ENCODE results near the gene DNAJC6.
"Not testable (repeated sequence)": the region's sequence is repeated elsewhere in the genome, so short reads cannot be mapped to it uniquely, and the experiment has no call there.

Gene DNAJC6

GRCh38 chr1:65444128-65444640, 134.8 kb downstream of the DNAJC6 start:
- H3K27ac ChIP-seq (ENCODE audit: low read length), result no peak overlapping the region
- no peaks in the 10 kb centered on the region for H3K27me3 ChIP-seq (ENCODE audit: control insufficient read depth in 1 of 2, insufficient read depth in 2 of 2, low read length in 2 of 2)
- no peaks in the 10 kb centered on the region for H3K4me1 ChIP-seq (ENCODE audit: control insufficient read depth, insufficient read depth, low read length)
- H3K9ac ChIP-seq (ENCODE audit: low read length in 2 of 2), result no peak overlapping the region
- no peak overlapping the region for H3K4me3 ChIP-seq (ENCODE audit: low read length in 2 of 2)
- no peaks in the 10 kb centered on the region for H3K36me3 ChIP-seq (ENCODE audit: control insufficient read depth in 2 of 2, insufficient read depth in 2 of 2, low read length in 2 of 2)
- H3K9me3 ChIP-seq (ENCODE audit: control insufficient read depth in 2 of 2, low read length in 2 of 2), result no peaks in the 10 kb centered on the region

GRCh38 chr1:65445837-65446236, 136.5 kb downstream of the DNAJC6 start:
- Histone ChIP-seq H3K27me3 (ENCODE audit: control insufficient read depth in 1 of 2, insufficient read depth in 2 of 2, low read length in 2 of 2) (no peaks in the 10 kb centered on the region), H3K27ac (ENCODE audit: low read length) (no peak overlapping the region), H3K4me3 (ENCODE audit: low read length in 2 of 2) (no peak overlapping the region), H3K9me3 (ENCODE audit: control insufficient read depth in 2 of 2, low read length in 2 of 2) (no peaks in the 10 kb centered on the region), H3K9ac (ENCODE audit: low read length in 2 of 2) (no peak overlapping the region), H3K4me1 (ENCODE audit: control insufficient read depth, insufficient read depth, low read length) (no peaks in the 10 kb centered on the region), H3K36me3 (ENCODE audit: control insufficient read depth in 2 of 2, insufficient read depth in 2 of 2, low read length in 2 of 2) (no peaks in the 10 kb centered on the region)

- no peak overlapping the region for H3K4me3 ChIP-seq (ENCODE audit: low read length in 2 of 2)
- H3K36me3 ChIP-seq (ENCODE audit: control insufficient read depth in 2 of 2, insufficient read depth in 2 of 2, low read length in 2 of 2), result no peaks in the 10 kb centered on the region
- no peaks in the 10 kb centered on the region for H3K4me1 ChIP-seq (ENCODE audit: control insufficient read depth, insufficient read depth, low read length)
- H3K27ac ChIP-seq (ENCODE audit: low read length), result no peak overlapping the region
- no peak overlapping the region for H3K9ac ChIP-seq (ENCODE audit: low read length in 2 of 2)
- no peaks in the 10 kb centered on the region for H3K27me3 ChIP-seq (ENCODE audit: control insufficient read depth in 1 of 2, insufficient read depth in 2 of 2, low read length in 2 of 2)
- H3K9me3 ChIP-seq (ENCODE audit: control insufficient read depth in 2 of 2, low read length in 2 of 2), result no peaks in the 10 kb centered on the region
Measured at GRCh38 chr1:65449214-65449823, 140.0 kb downstream of the DNAJC6 start.

GRCh38 chr1:65455678-65456077, 146.3 kb downstream of the DNAJC6 start:
- H3K9ac ChIP-seq (ENCODE audit: low read length in 2 of 2); H3K4me3 ChIP-seq (ENCODE audit: low read length in 2 of 2); H3K36me3 ChIP-seq (ENCODE audit: control insufficient read depth in 2 of 2, insufficient read depth in 2 of 2, low read length in 2 of 2); H3K27ac ChIP-seq (ENCODE audit: low read length); H3K9me3 ChIP-seq (ENCODE audit: control insufficient read depth in 2 of 2, low read length in 2 of 2); H3K27me3 ChIP-seq (ENCODE audit: control insufficient read depth in 1 of 2, insufficient read depth in 2 of 2, low read length in 2 of 2); H3K4me1 ChIP-seq (ENCODE audit: control insufficient read depth, insufficient read depth, low read length): not testable (repeated sequence)

GRCh38 chr1:65456481-65456880, 147.1 kb downstream of the DNAJC6 start:
- H3K9me3 ChIP-seq (ENCODE audit: control insufficient read depth in 2 of 2, low read length in 2 of 2), result no peaks in the 10 kb centered on the region
- no peaks in the 10 kb centered on the region for H3K27me3 ChIP-seq (ENCODE audit: control insufficient read depth in 1 of 2, insufficient read depth in 2 of 2, low read length in 2 of 2)
- no peak overlapping the region for H3K9ac ChIP-seq (ENCODE audit: low read length in 2 of 2)
- no peak overlapping the region for H3K27ac ChIP-seq (ENCODE audit: low read length)
- no peak overlapping the region for H3K4me3 ChIP-seq (ENCODE audit: low read length in 2 of 2)
- no peaks in the 10 kb centered on the region for H3K36me3 ChIP-seq (ENCODE audit: control insufficient read depth in 2 of 2, insufficient read depth in 2 of 2, low read length in 2 of 2)
- H3K4me1 ChIP-seq (ENCODE audit: control insufficient read depth, insufficient read depth, low read length), result no peaks in the 10 kb centered on the region

GRCh38 chr1:65457868-65458267, 148.5 kb downstream of the DNAJC6 start:
- H3K27ac ChIP-seq (ENCODE audit: low read length), result no peak overlapping the region
- no peaks in the 10 kb centered on the region for H3K4me1 ChIP-seq (ENCODE audit: control insufficient read depth, insufficient read depth, low read length)
- H3K4me3 ChIP-seq (ENCODE audit: low read length in 2 of 2), result no peak overlapping the region
- H3K36me3 ChIP-seq (ENCODE audit: control insufficient read depth in 2 of 2, insufficient read depth in 2 of 2, low read length in 2 of 2), result no peaks in the 10 kb centered on the region
- H3K27me3 ChIP-seq (ENCODE audit: control insufficient read depth in 1 of 2, insufficient read depth in 2 of 2, low read length in 2 of 2), result no peaks in the 10 kb centered on the region
- no peak overlapping the region for H3K9ac ChIP-seq (ENCODE audit: low read length in 2 of 2)
- no peaks in the 10 kb centered on the region for H3K9me3 ChIP-seq (ENCODE audit: control insufficient read depth in 2 of 2, low read length in 2 of 2)

GRCh38 chr1:65458730-65459396, 149.5 kb downstream of the DNAJC6 start:
- Histone ChIP-seq H3K27me3 (ENCODE audit: control insufficient read depth in 1 of 2, insufficient read depth in 2 of 2, low read length in 2 of 2) (no peaks in the 10 kb centered on the region), H3K4me3 (ENCODE audit: low read length in 2 of 2) (no peak overlapping the region), H3K36me3 (ENCODE audit: control insufficient read depth in 2 of 2, insufficient read depth in 2 of 2, low read length in 2 of 2) (no peaks in the 10 kb centered on the region), H3K9me3 (ENCODE audit: control insufficient read depth in 2 of 2, low read length in 2 of 2) (no peaks in the 10 kb centered on the region), H3K4me1 (ENCODE audit: control insufficient read depth, insufficient read depth, low read length) (no peaks in the 10 kb centered on the region), H3K9ac (ENCODE audit: low read length in 2 of 2) (no peak overlapping the region), H3K27ac (ENCODE audit: low read length) (no peak overlapping the region)

GRCh38 chr1:65459397-65459768, 150.0 kb downstream of the DNAJC6 start:
- H3K27ac ChIP-seq (ENCODE audit: low read length), result no peak overlapping the region
- H3K4me3 ChIP-seq (ENCODE audit: low read length in 2 of 2), result no peak overlapping the region
- no peaks in the 10 kb centered on the region for H3K9me3 ChIP-seq (ENCODE audit: control insufficient read depth in 2 of 2, low read length in 2 of 2)
- no peak overlapping the region for H3K9ac ChIP-seq (ENCODE audit: low read length in 2 of 2)
- H3K36me3 ChIP-seq (ENCODE audit: control insufficient read depth in 2 of 2, insufficient read depth in 2 of 2, low read length in 2 of 2), result no peaks in the 10 kb centered on the region
- H3K4me1 ChIP-seq (ENCODE audit: control insufficient read depth, insufficient read depth, low read length), result no peaks in the 10 kb centered on the region
- H3K27me3 ChIP-seq (ENCODE audit: control insufficient read depth in 1 of 2, insufficient read depth in 2 of 2, low read length in 2 of 2), result no peaks in the 10 kb centered on the region

All from stomach smooth muscle (tissue), 2 donors.